ENCODE results near the gene ARHGEF37. TPM values are rescaled to one million over a fixed set of nuclear protein-coding genes. Genes with fewer than 3 reads are reported as not detected.

ARHGEF37 gene
- total and polyA plus RNA-seq, 4 donors, result 0.71 to 6.1 (median 2.7) TPM

DNA sequence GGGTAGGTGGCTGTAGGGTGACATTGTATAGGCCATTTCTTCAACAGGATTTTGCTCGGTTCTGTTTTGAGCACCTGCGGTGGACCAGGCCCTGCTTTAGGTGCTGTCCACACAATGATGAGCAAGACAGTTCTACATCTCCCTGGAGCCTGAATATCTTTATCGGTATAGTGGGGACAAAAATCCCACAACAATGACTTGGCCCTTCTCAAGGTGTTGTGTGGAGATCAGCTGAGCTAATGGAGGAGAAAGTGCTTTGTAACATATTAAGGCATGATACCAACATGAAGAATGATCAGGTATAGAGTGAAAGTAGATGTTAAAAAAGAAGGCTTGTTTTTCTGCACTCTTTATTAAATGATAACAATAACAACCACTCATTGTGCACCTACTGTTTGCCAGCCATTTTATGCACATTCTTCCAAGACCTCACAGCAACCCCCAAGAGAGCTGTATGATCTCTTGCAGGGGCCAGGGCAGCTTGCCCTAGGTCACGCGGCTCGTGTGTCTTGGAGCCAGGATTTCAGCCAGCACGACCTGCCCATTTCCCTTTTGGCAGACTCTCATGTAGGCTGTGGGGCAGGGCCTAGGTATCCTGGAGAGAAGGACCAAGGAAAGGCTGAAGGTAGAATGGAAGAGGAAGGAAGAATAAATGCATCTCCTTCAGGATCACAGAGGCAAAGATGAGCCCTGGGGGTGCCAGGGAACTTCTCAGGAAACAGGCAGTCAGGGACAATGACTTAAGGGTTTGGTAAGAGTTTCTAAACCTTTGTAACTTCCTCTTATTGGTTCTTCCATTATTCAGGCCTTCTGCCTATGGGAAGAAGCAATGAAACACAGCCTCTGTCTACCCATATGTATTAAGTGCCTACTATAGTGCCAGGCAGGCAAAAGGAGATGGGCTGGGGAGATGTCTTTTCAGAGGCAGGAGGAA, 98.8 kb downstream of the ARHGEF37 start:
- no peaks in the 10 kb centered on the region for H3K4me1 ChIP-seq (ENCODE audit: control insufficient read depth in 4 of 4, insufficient read depth in 4 of 4, low read length in 3 of 4)
- 52% methylated on average over 7 of the region's 7 CpGs for WGBS
- no peaks in the 10 kb centered on the region for H3K36me3 ChIP-seq (ENCODE audit: control insufficient read depth in 4 of 4, insufficient read depth in 3 of 4, low read depth in 1 of 4, low read length in 3 of 4)
- no peak overlapping the region for H3K27ac ChIP-seq (ENCODE audit: low read depth in 1 of 2, low read length in 2 of 2)
- H3K9me3 ChIP-seq (ENCODE audit: control insufficient read depth in 4 of 4, low read length in 3 of 4), result no peaks in the 10 kb centered on the region
- no peaks in the 10 kb centered on the region for H3K27me3 ChIP-seq (ENCODE audit: control insufficient read depth in 4 of 4, insufficient read depth in 4 of 4, low read length in 3 of 4)
- no peak overlapping the region for H3K4me3 ChIP-seq (ENCODE audit: low read depth in 1 of 3, low read length in 3 of 3)
- TF ChIP-seq RXRA (IDR thresholded peaks at IDR 0.05) (no peak), HNF4A (conservative IDR thresholded peaks at IDR 0.05) (no peak), FOXA2 (IDR thresholded peaks at IDR 0.05) (no peak), JUND (IDR thresholded peaks at IDR 0.05) (no peak), TAF1 (conservative IDR thresholded peaks at IDR 0.05) (no peak), FOXA1 (IDR thresholded peaks at IDR 0.05) (no peak), YY1 (IDR thresholded peaks at IDR 0.05) (no peak), GABPA (IDR thresholded peaks at IDR 0.05 in 1 of 2, conservative IDR thresholded peaks at IDR 0.05 in 1 of 2) (no peak), EGR1 (IDR thresholded peaks at IDR 0.05; ENCODE audit: low read depth in 2 of 2) (no peak), SP1 (IDR thresholded peaks at IDR 0.05) (no peak), HNF4G (IDR thresholded peaks at IDR 0.05) (no peak), ATF3 (IDR thresholded peaks at IDR 0.05) (no peak), RAD21 (IDR thresholded peaks at IDR 0.05) (no peak)
- TF ChIP-seq, protein P1, sequence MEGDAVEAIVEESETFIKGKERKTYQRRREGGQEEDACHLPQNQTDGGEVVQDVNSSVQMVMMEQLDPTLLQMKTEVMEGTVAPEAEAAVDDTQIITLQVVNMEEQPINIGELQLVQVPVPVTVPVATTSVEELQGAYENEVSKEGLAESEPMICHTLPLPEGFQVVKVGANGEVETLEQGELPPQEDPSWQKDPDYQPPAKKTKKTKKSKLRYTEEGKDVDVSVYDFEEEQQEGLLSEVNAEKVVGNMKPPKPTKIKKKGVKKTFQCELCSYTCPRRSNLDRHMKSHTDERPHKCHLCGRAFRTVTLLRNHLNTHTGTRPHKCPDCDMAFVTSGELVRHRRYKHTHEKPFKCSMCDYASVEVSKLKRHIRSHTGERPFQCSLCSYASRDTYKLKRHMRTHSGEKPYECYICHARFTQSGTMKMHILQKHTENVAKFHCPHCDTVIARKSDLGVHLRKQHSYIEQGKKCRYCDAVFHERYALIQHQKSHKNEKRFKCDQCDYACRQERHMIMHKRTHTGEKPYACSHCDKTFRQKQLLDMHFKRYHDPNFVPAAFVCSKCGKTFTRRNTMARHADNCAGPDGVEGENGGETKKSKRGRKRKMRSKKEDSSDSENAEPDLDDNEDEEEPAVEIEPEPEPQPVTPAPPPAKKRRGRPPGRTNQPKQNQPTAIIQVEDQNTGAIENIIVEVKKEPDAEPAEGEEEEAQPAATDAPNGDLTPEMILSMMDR (IDR thresholded peaks at IDR 0.05; ENCODE audit: low read depth, low read length, missing input control), result no peak
- TF ChIP-seq, protein P2, sequence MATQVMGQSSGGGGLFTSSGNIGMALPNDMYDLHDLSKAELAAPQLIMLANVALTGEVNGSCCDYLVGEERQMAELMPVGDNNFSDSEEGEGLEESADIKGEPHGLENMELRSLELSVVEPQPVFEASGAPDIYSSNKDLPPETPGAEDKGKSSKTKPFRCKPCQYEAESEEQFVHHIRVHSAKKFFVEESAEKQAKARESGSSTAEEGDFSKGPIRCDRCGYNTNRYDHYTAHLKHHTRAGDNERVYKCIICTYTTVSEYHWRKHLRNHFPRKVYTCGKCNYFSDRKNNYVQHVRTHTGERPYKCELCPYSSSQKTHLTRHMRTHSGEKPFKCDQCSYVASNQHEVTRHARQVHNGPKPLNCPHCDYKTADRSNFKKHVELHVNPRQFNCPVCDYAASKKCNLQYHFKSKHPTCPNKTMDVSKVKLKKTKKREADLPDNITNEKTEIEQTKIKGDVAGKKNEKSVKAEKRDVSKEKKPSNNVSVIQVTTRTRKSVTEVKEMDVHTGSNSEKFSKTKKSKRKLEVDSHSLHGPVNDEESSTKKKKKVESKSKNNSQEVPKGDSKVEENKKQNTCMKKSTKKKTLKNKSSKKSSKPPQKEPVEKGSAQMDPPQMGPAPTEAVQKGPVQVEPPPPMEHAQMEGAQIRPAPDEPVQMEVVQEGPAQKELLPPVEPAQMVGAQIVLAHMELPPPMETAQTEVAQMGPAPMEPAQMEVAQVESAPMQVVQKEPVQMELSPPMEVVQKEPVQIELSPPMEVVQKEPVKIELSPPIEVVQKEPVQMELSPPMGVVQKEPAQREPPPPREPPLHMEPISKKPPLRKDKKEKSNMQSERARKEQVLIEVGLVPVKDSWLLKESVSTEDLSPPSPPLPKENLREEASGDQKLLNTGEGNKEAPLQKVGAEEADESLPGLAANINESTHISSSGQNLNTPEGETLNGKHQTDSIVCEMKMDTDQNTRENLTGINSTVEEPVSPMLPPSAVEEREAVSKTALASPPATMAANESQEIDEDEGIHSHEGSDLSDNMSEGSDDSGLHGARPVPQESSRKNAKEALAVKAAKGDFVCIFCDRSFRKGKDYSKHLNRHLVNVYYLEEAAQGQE (IDR thresholded peaks at IDR 0.05), result no peak
- TF ChIP-seq, protein P3, sequence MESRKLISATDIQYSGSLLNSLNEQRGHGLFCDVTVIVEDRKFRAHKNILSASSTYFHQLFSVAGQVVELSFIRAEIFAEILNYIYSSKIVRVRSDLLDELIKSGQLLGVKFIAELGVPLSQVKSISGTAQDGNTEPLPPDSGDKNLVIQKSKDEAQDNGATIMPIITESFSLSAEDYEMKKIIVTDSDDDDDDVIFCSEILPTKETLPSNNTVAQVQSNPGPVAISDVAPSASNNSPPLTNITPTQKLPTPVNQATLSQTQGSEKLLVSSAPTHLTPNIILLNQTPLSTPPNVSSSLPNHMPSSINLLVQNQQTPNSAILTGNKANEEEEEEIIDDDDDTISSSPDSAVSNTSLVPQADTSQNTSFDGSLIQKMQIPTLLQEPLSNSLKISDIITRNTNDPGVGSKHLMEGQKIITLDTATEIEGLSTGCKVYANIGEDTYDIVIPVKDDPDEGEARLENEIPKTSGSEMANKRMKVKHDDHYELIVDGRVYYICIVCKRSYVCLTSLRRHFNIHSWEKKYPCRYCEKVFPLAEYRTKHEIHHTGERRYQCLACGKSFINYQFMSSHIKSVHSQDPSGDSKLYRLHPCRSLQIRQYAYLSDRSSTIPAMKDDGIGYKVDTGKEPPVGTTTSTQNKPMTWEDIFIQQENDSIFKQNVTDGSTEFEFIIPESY (IDR thresholded peaks at IDR 0.05), result no peak
- TF ChIP-seq, protein P4, sequence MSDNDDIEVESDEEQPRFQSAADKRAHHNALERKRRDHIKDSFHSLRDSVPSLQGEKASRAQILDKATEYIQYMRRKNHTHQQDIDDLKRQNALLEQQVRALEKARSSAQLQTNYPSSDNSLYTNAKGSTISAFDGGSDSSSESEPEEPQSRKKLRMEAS (IDR thresholded peaks at IDR 0.05), result no peak
- no peak for DNase-seq (ENCODE audit: low spot score)
- H3K9ac ChIP-seq (ENCODE audit: low read depth in 1 of 2, low read length in 2 of 2), result no peak overlapping the region

Measured in liver (tissue), 9 donors.